Endothelial cell of umbilical vein (primary cell): Measurements from ENCODE around the gene CCNY. TPM values are rescaled to one million over a fixed set of nuclear protein-coding genes. Genes with fewer than 3 reads are reported as not detected.

Experiments
- BruUV-seq: library from RNA; stranded (reverse); fragments of 400-500 nt; replicated peaks from 2 replicates; lab custom pipeline; 2021; lab: Mats Ljungman, UMichigan
- CTCF ChIA-PET: fragments of 300-600, 350-600 bp; sonication (Branson Sonifier 250); formaldehyde crosslinking; loops from one replicate; lab custom pipeline; 2021; ENCODE audit warnings: antibody characterized with exemption, inconsistent platforms; lab: Charles Lee
- POLR2A ChIA-PET: fragments of 300-600, 350-600 bp; sonication (Branson Sonifier 250); formaldehyde crosslinking; loops from one replicate; lab custom pipeline; 2021; ENCODE audit warnings: antibody characterized with exemption, inconsistent platforms; lab: Charles Lee
- DNase-seq: peaks from one replicate; pipeline ENCODE4 v3.0.0-alpha.2; 2011; ENCODE audit warnings: low read depth, low spot score
- FAIRE-seq: peaks from 2 replicates; lab custom pipeline; 2011; peaks lifted over from hg19 to GRCh38; lab: Jason Lieb, UNC
- H2AFZ ChIP-seq: 2 replicates; pipeline ENCODE4 v1.6.0; 2012; ENCODE audit warnings: low read depth, low read length, control low read depth, inconsistent platforms
- H3K27ac ChIP-seq: 2 replicates; pipeline ENCODE4 v1.5.1; 2011; ENCODE audit warnings: low read depth, mild to moderate bottlenecking, control low read depth, low read length, moderate library complexity; ENCODE audit not compliant: insufficient read depth
- H3K27me3 ChIP-seq, 2 experiments: 2 replicates each; pipeline versions ENCODE4 v1.6.0 to v1.6.1; 2011; ENCODE audit warnings: low read length in 2 of 2, mixed read lengths in 1 of 2; ENCODE audit not compliant: control insufficient read depth in 2 of 2, insufficient read depth in 2 of 2
- H3K36me3 ChIP-seq, 2 experiments: 2 replicates in 1 of 2; 3 replicates in 1 of 2; pipeline ENCODE4 v1.5.1; 2011; ENCODE audit warnings: low read length in 2 of 2, mild to moderate bottlenecking in 1 of 2, moderate library complexity in 1 of 2; ENCODE audit not compliant: control insufficient read depth in 2 of 2, insufficient read depth in 2 of 2; ENCODE audit errors: extremely low read depth in 1 of 2
- H3K4me1 ChIP-seq: 3 replicates; pipeline ENCODE4 v1.5.1; 2011; ENCODE audit warnings: mild to moderate bottlenecking, low read length; ENCODE audit not compliant: control insufficient read depth, insufficient read depth; ENCODE audit errors: extremely low read depth
- H3K4me2 ChIP-seq: 2 replicates; pipeline ENCODE4 v1.6.1; 2011; ENCODE audit warnings: low read length, control low read depth, mixed read lengths; ENCODE audit not compliant: insufficient read depth
- H3K4me3 ChIP-seq, 3 experiments: fragments of 200-600 bp in 1 of 3; sonication (generic), shearing (Covaris generic) in 1 of 3; replicated peaks in 1 of 3; 2 replicates each; pipeline ENCODE4 v1.5.1; 2011 to 2016; ENCODE audit warnings: control low read depth in 3 of 3, low read length in 3 of 3, mild to moderate bottlenecking in 2 of 3, inconsistent platforms in 1 of 3, low read depth in 1 of 3, moderate library complexity in 1 of 3; ENCODE audit not compliant: insufficient read depth in 1 of 3
- H3K79me2 ChIP-seq: 2 replicates; pipeline ENCODE4 v1.6.0; 2012; ENCODE audit warnings: low read length, inconsistent platforms; ENCODE audit not compliant: control insufficient read depth, insufficient read depth
- H3K9ac ChIP-seq: replicated peaks from 2 replicates; pipeline ENCODE3; 2011; ENCODE audit warnings: low read length, control low read depth; ENCODE audit not compliant: insufficient read depth; ENCODE audit errors: extremely low read depth
- H3K9me1 ChIP-seq: replicated peaks from 3 replicates; pipeline ENCODE4 v1.6.0; 2011; ENCODE audit warnings: mild to moderate bottlenecking, low read length; ENCODE audit not compliant: control insufficient read depth, insufficient read depth; ENCODE audit errors: extremely low read depth
- H3K9me3 ChIP-seq: replicated peaks from 2 replicates; pipeline ENCODE4 v1.5.1; 2012; ENCODE audit warnings: low read length, inconsistent platforms; ENCODE audit not compliant: control insufficient read depth, insufficient read depth
- H4K20me1 ChIP-seq: replicated peaks from 2 replicates; pipeline ENCODE3; 2011; ENCODE audit warnings: mild to moderate bottlenecking, low read length; ENCODE audit not compliant: control insufficient read depth, insufficient read depth; ENCODE audit errors: extremely low read depth
- CTCF ChIP-seq, 2 donors: IDR thresholded peaks; 1 replicate in 1 of 2; 2 replicates in 1 of 2; pipeline ENCODE4 v1.5.1; 2011; ENCODE audit warnings: low read length in 2 of 2, mild to moderate bottlenecking in 2 of 2, moderate library complexity in 2 of 2, control low read depth in 1 of 2, inconsistent platforms in 1 of 2, low read depth in 1 of 2; ENCODE audit not compliant: insufficient read depth in 1 of 2; ENCODE audit errors: extremely low read depth in 1 of 2
- EZH2 ChIP-seq: IDR thresholded peaks from 2 replicates; pipeline ENCODE4 v1.6.1; 2012; ENCODE audit warnings: borderline replicate concordance, low read depth, mild to moderate bottlenecking, moderate library complexity, low read length, inconsistent platforms; ENCODE audit not compliant: severe bottlenecking
- FOS ChIP-seq: IDR thresholded peaks from 2 replicates; pipeline ENCODE4 v1.6.1; 2011; ENCODE audit warnings: mild to moderate bottlenecking, low read length, moderate library complexity, borderline replicate concordance; ENCODE audit not compliant: insufficient read depth
- GATA2 ChIP-seq: IDR thresholded peaks from 2 replicates; pipeline ENCODE4 v1.7.0; 2011; ENCODE audit warnings: low read depth, mild to moderate bottlenecking, moderate library complexity, mixed read lengths, low read length; ENCODE audit not compliant: insufficient read length, insufficient read depth
- JUN ChIP-seq: IDR thresholded peaks from 2 replicates; pipeline ENCODE4 v1.6.1; 2011; ENCODE audit warnings: borderline replicate concordance, low read depth; ENCODE audit not compliant: insufficient read length, insufficient read depth
- MYC ChIP-seq: IDR thresholded peaks from one replicate; pipeline ENCODE4 v1.6.1; 2011; ENCODE audit warnings: mild to moderate bottlenecking, low read depth, low read length
- POLR2A ChIP-seq: IDR thresholded peaks from 2 replicates; pipeline ENCODE4 v1.6.1; 2012; ENCODE audit warnings: low read depth, mild to moderate bottlenecking, control low read depth, low read length
- POLR2AphosphoS5 ChIP-seq: IDR thresholded peaks from 2 replicates; pipeline ENCODE4 v1.6.1; 2012; ENCODE audit warnings: low read depth, mild to moderate bottlenecking, control low read depth, low read length, moderate library complexity; ENCODE audit not compliant: insufficient read depth
- dilution Hi-C: fragments of 300-500 bp; cut with MboI; formaldehyde crosslinking; loops from one replicate; pipeline ENCODE4 v1.15.0; 2019; ENCODE audit warnings: low sequenced_read_pairs; ENCODE audit not compliant: extremely low pct_ligation_motif_present
- intact Hi-C: fragments of 100-400 bp; cut with micrococcal nuclease; formaldehyde crosslinking; loops from one replicate; pipeline ENCODE4 v1.10.0; 2022
- polyA plus RNA-seq, 4 experiments: library from polyadenylated mRNA; depleted of rRNA in 3 of 4; stranded (reverse) in 3 of 4; unstranded in 1 of 4; fragments of >200 nt; gene quantifications; 2 replicates each; pipeline versions ENCODE4 v1.2.1 to v1.2.3, GENCODE V29; 2011 to 2012; ENCODE audit warnings: missing spikeins in 1 of 4
- total RNA-seq: library from RNA; stranded (reverse); gene quantifications from 2 replicates; pipeline ENCODE4 v1.2.3, GENCODE V29; 2021
- TF ChIP-seq, protein P1 (sequence below): IDR thresholded peaks from 2 replicates; pipeline ENCODE4 v1.6.1; 2011; ENCODE audit not compliant: insufficient read depth, insufficient read length

Gene CCNY
- total and polyA plus RNA-seq, 2 donors (not counting 3 experiments of a cell fraction or from before 2014, with no cell fraction given): 61.5 to 107 TPM

GRCh38 chr10:35331894-35332640, 4.2 kb upstream of the CCNY start:
- Histone ChIP-seq H3K79me2 (peaks cover 79% of the 10 kb centered on the region), H3K27me3 (no peaks in the 10 kb centered on the region), H3K9ac (no peak overlapping the region), H4K20me1 (no peaks in the 10 kb centered on the region), H3K4me1 (peaks cover 20% of the 10 kb centered on the region), H3K9me3 (no peaks in the 10 kb centered on the region), H3K9me1 (no peaks in the 10 kb centered on the region), H3K36me3 (no peaks in the 10 kb centered on the region), H3K4me3 (no peak overlapping the region), H3K27ac (peak overlapping the region; percentile 34), H2AFZ (no peak overlapping the region), H3K4me2 (peak overlapping the region; percentile 26)
- no peak for TF ChIP-seq MYC
- TF ChIP-seq, protein P1, sequence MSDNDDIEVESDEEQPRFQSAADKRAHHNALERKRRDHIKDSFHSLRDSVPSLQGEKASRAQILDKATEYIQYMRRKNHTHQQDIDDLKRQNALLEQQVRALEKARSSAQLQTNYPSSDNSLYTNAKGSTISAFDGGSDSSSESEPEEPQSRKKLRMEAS: no peak
- peak; percentile 84 for TF ChIP-seq FOS
- TF ChIP-seq JUN: peak; percentile 63
- no peak for TF ChIP-seq POLR2A
- peak; percentile 33 for TF ChIP-seq GATA2
- no TSS peak for BruUV-seq
- FAIRE-seq (peak; percentile 91), DNase-seq (peak; percentile 68)
- intact Hi-C loops (no loop called here), dilution Hi-C loops (no loop called here)
- ChIA-PET POLR2A (no interaction called here), CTCF (interaction anchor here (0.8 to 2.1 kb wide), 4 partner anchors 14 to 231 kb away, joined by 3 to 4 read pairs (median 3); no protein-coding TSS in a partner anchor)

DNA sequence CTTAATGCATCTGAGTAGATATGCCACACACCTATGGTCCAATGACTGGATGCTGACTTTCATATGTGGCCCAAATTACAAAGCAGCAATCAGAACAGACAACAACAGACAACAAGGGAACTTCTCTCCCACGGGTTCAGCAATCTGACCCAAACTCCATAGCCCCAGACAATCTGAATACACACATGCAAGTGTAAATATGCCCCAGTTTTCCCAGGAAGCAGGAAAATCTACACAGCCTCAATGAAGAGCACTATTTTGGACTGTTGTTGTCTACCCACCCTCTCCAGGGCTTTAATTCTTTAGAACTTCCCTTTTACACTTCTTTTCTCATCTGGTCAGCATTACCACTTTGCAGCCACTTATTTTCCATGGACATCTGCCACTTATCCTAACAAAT, 2.0 kb upstream of the CCNY start:
- no peaks in the 10 kb centered on the region for H3K27me3 ChIP-seq
- BruUV-seq: no TSS peak
- no peaks in the 10 kb centered on the region for H3K9me1 ChIP-seq
- ChIA-PET CTCF (interaction anchor here (1.4 kb wide), 1 partner anchor 87 kb away, joined by 4 read pairs; no protein-coding TSS in a partner anchor), POLR2A (no interaction called here)
- FAIRE-seq (no peak), DNase-seq (no peak)
- peaks cover 15% of the 10 kb centered on the region for H4K20me1 ChIP-seq
- no peak overlapping the region for H3K4me3 ChIP-seq
- no peaks in the 10 kb centered on the region for H3K9me3 ChIP-seq
- peaks cover 88% of the 10 kb centered on the region for H3K79me2 ChIP-seq
- TF ChIP-seq FOS (no peak), JUN (no peak), EZH2 (no peak), GATA2 (no peak), POLR2A (no peak), POLR2AphosphoS5 (no peak), MYC (no peak), CTCF (IDR thresholded peaks at IDR 0.05; ENCODE audit: extremely low read depth in 1 of 2, insufficient read depth in 1 of 2, low read depth in 1 of 2, low read length in 2 of 2) (no peak)
- TF ChIP-seq, protein P1: no peak
- dilution Hi-C loops: no loop called here
- no peak overlapping the region for H2AFZ ChIP-seq
- no peak overlapping the region for H3K9ac ChIP-seq
- no peaks in the 10 kb centered on the region for H3K36me3 ChIP-seq
- no peak overlapping the region for H3K27ac ChIP-seq
- peaks cover 33% of the 10 kb centered on the region for H3K4me1 ChIP-seq
- intact Hi-C loops: no loop called here
- H3K4me2 ChIP-seq: peak overlapping the region; percentile 3
